ENCODE data around the gene SPDYC. TPM values are rescaled to one million over a fixed set of nuclear protein-coding genes. Genes with fewer than 3 reads are reported as not detected.
A peak's percentile ranks its signal among the peaks of the same experiment; 100 is the strongest.
"Not testable (repeated sequence)": the region's sequence is repeated elsewhere in the genome, so short reads cannot be mapped to it uniquely, and the experiment has no call there.

The SPDYC gene
- total and polyA plus RNA-seq, 5 experiments from 2014 or later = not detected

GRCh38 chr11:65159012-65159411 lies 11.0 kb upstream of the SPDYC start:
- no peaks in the 10 kb centered on the region for H3K36me3 Mint-ChIP-seq
- no peaks in the 10 kb centered on the region for H3K9me3 Mint-ChIP-seq
- H3K27ac Mint-ChIP-seq = no peak overlapping the region
- no peaks in the 10 kb centered on the region for H3K4me1 Mint-ChIP-seq
- POLR2A ChIA-PET = no interaction called here
- no peaks in the 10 kb centered on the region for H3K27me3 Mint-ChIP-seq
- no peak for DNase-seq
- ATAC-seq = no peak
- no peak overlapping the region for H3K4me3 Mint-ChIP-seq

- DNase-seq = no peak
- no peak overlapping the region for H3K4me3 Mint-ChIP-seq
These were observed 9.4 kb upstream of the SPDYC start for GRCh38 chr11:65160643-65161042.

GRCh38 chr11:65163684-65164083 lies 6.3 kb upstream of the SPDYC start:
- H3K27me3 Mint-ChIP-seq = no peaks in the 10 kb centered on the region
- H3K27ac Mint-ChIP-seq = no peak overlapping the region
- no peaks in the 10 kb centered on the region for H3K36me3 Mint-ChIP-seq
- no peak overlapping the region for H3K4me3 Mint-ChIP-seq
- no peak for ATAC-seq
- DNase-seq = no peak
- no peaks in the 10 kb centered on the region for H3K9me3 Mint-ChIP-seq
- H3K4me1 Mint-ChIP-seq = peaks cover 0 to 3% (median under 1%) of the 10 kb centered on the region in 4 donors
- POLR2A ChIA-PET = no interaction called here

More at GRCh38 chr11:65160643-65161042, 9.4 kb upstream of the SPDYC start:
- Mint-ChIP-seq H3K9me3 (no peaks in the 10 kb centered on the region), H3K27me3 (no peaks in the 10 kb centered on the region), H3K36me3 (no peaks in the 10 kb centered on the region), H3K27ac (no peak overlapping the region), H3K4me1 (peaks cover 0 to 2% (median 0%) of the 10 kb centered on the region in 4 donors)
- ATAC-seq = no peak
- POLR2A ChIA-PET = no interaction called here

- Mint-ChIP-seq H3K4me3 (no peak overlapping the region), H3K27me3 (no peaks in the 10 kb centered on the region), H3K27ac (peak overlapping the region in 1 of 10 donors; percentile 32), H3K9me3 (no peaks in the 10 kb centered on the region), H3K36me3 (no peaks in the 10 kb centered on the region), H3K4me1 (peaks cover 0 to 10% (median under 1%) of the 10 kb centered on the region in 4 donors)
- POLR2A ChIA-PET = interaction anchor here (0.7 kb wide), 2 partner anchors 79 to 126 kb away, joined by 3 read pairs; no protein-coding TSS in a partner anchor
- DNase-seq (no peak), ATAC-seq (no peak)
These were observed 4.4 kb upstream of the SPDYC start for GRCh38 chr11:65165410-65166317.

GRCh38 chr11:65166893-65167292 lies 3.1 kb upstream of the SPDYC start:
- ATAC-seq = no peak
- Mint-ChIP-seq H3K9me3 (no peaks in the 10 kb centered on the region), H3K27ac (no peak overlapping the region), H3K4me1 (peaks cover 0 to 10% (median under 1%) of the 10 kb centered on the region in 4 donors), H3K36me3 (no peaks in the 10 kb centered on the region), H3K27me3 (no peaks in the 10 kb centered on the region), H3K4me3 (no peak overlapping the region)
- DNase-seq = no peak
- POLR2A ChIA-PET = no interaction called here

- H3K9me3 Mint-ChIP-seq = no peaks in the 10 kb centered on the region
- no peaks in the 10 kb centered on the region for H3K36me3 Mint-ChIP-seq
- ATAC-seq = no peak
These were observed 2.4 kb upstream of the SPDYC start for GRCh38 chr11:65167656-65168055.

GRCh38 chr11:65169164-65169641 lies 830 bp upstream of the SPDYC start:
- Mint-ChIP-seq H3K9me3 (no peaks in the 10 kb centered on the region), H3K4me1 (peaks cover 0 to 10% (median under 1%) of the 10 kb centered on the region in 4 donors), H3K27ac (peak overlapping the region in 5 of 10 donors; percentile 47 to 71 (median 63)), H3K27me3 (no peaks in the 10 kb centered on the region), H3K36me3 (no peaks in the 10 kb centered on the region), H3K4me3 (no peak overlapping the region)
- DNase-seq (no peak), ATAC-seq (no peak)
- POLR2A ChIA-PET = no interaction called here

More at GRCh38 chr11:65167656-65168055, 2.4 kb upstream of the SPDYC start:
- POLR2A ChIA-PET = no interaction called here
- DNase-seq = no peak
- Mint-ChIP-seq H3K4me1 (peaks cover 0 to 10% (median under 1%) of the 10 kb centered on the region in 4 donors), H3K27me3 (no peaks in the 10 kb centered on the region), H3K4me3 (no peak overlapping the region), H3K27ac (no peak overlapping the region)

- H3K4me1 Mint-ChIP-seq = peaks cover 0 to 10% (median 0%) of the 10 kb centered on the region in 4 donors
- no peak overlapping the region for H3K4me3 Mint-ChIP-seq
- POLR2A ChIA-PET = no interaction called here
- H3K27me3 Mint-ChIP-seq = no peaks in the 10 kb centered on the region
- no peaks in the 10 kb centered on the region for H3K36me3 Mint-ChIP-seq
- ATAC-seq = no peak
- DNase-seq = no peak
- H3K27ac Mint-ChIP-seq = no peak overlapping the region
- H3K9me3 Mint-ChIP-seq = no peaks in the 10 kb centered on the region
These were observed 2.6 kb downstream of the SPDYC start for GRCh38 chr11:65172600-65172999.

GRCh38 chr11:65174571-65175010 lies 4.6 kb downstream of the SPDYC start:
- H3K27me3 Mint-ChIP-seq, H3K36me3 Mint-ChIP-seq, H3K27ac Mint-ChIP-seq, H3K9me3 Mint-ChIP-seq, DNase-seq, H3K4me1 Mint-ChIP-seq, H3K4me3 Mint-ChIP-seq, POLR2A ChIA-PET, ATAC-seq: not testable (repeated sequence)

- H3K27ac Mint-ChIP-seq = peak overlapping the region; percentile 75 to 92 (median 86)
- ATAC-seq (peak; percentile 75 to 82), DNase-seq (peak; percentile 36 to 77 (median 55))
- no peaks in the 10 kb centered on the region for H3K9me3 Mint-ChIP-seq
- no peaks in the 10 kb centered on the region for H3K27me3 Mint-ChIP-seq
- POLR2A ChIA-PET = interaction anchor here (0.6 to 3.4 kb wide), 11 partner anchors 25 to 1067 kb away, joined by 3 to 26 read pairs (median 3); partner anchors contain the start of genes FAU, MALAT1, MRPL49 and SYVN1
- peaks cover 9 to 34% (median 27%) of the 10 kb centered on the region in 4 donors for H3K4me1 Mint-ChIP-seq
- peak overlapping the region; percentile 85 to 96 (median 89) for H3K4me3 Mint-ChIP-seq
- peaks cover 0 to 10% (median 0%) of the 10 kb centered on the region in 3 donors for H3K36me3 Mint-ChIP-seq
These were observed 11.0 kb downstream of the SPDYC start for GRCh38 chr11:65180877-65181568.

- ATAC-seq = peak; percentile 59 to 67
- Mint-ChIP-seq H3K27ac (peak within 1 kb of the TSS; percentile 77 to 95 (median 88)), H3K27me3 (no peaks in the 10 kb centered on the region), H3K36me3 (peaks cover 0 to 17% (median 0%) of the 10 kb centered on the region in 3 donors), H3K4me1 (peaks cover 14 to 34% (median 27%) of the 10 kb centered on the region in 4 donors), H3K9me3 (no peaks in the 10 kb centered on the region), H3K4me3 (peak within 1 kb of the TSS; percentile 86 to 96 (median 92))
- POLR2A ChIA-PET = interaction anchor here (0.5 to 3.4 kb wide), 15 partner anchors 10 to 811 kb away, joined by 3 to 26 read pairs (median 4); partner anchors contain the start of genes FAU, MALAT1, MRPL49 and POLA2
- peak; percentile 43 to 84 (median 52) for DNase-seq
These were observed 11.7 kb downstream of the SPDYC start, which contains the start of gene CAPN1 for GRCh38 chr11:65181569-65182257. Gene CAPN1, plus strand, starts transcription at chr11:65181928. Its CDS starts 774 bp downstream, at chr11:65182702.

Data from naive thymus-derived CD8-positive, alpha-beta T cell (primary cell).